GM21515 (cell line): ENCODE data around the gene RMI1.
"Not testable (repeated sequence)": the region's sequence is repeated elsewhere in the genome, so short reads cannot be mapped to it uniquely, and the experiment has no call there.

Experiments
- ATAC-seq: cut with Tn5 transposase; IDR thresholded peaks from one replicate; pipeline ENCODE4 v1.9.1; 2021; ENCODE audit not compliant: unreplicated experiment

Gene RMI1

GRCh38 chr9:84002344-84002743 lies 21.7 kb downstream of the RMI1 start:
- ATAC-seq = no peak

DNA sequence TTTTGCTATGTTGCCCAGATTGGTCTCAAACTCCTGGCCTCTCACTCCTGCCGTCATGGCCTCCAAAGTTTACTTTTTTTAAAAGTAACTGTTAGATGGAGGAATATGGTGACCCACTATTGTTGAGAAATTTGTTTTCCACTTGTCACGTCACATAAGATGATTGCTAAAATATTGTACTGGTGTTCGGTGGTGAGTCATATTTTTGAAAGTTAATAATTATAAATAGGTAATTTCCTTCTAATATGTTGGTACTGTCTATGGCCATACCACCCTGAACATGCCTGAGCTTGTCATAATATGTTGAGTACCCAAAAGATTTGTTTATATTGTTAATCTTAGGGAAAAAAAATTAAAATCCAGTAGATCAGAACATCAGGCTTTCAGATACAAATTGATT lies 22.6 kb downstream of the RMI1 start:
- no peak for ATAC-seq

GRCh38 chr9:84007662-84008061 lies 27.1 kb downstream of the RMI1 start:
- no peak for ATAC-seq

DNA sequence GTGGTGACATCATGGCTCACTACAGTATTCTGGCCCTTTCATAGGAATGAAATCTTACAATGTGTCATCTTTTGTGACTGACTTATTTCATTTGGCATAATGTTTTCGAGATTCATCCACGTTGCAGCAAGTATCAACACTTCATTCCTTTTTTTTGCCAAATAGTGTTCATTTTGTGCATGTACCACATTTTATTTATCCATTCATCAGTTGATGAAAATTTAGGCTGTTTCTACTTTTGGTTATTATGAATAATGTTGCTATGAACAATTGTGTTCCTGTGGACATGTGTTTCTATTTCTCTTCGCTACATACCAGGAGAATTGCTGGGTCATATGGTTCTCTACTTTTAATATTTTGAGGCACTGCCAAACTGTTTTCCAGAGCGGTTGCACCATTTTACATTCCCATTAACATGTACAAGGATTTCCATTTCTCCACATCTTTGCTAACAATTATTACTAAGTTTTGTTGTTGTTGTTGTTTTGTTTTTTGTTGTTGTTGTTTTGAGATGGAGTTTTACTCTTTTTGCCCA lies 43.5 kb downstream of the RMI1 start:
- no peak for ATAC-seq

DNA sequence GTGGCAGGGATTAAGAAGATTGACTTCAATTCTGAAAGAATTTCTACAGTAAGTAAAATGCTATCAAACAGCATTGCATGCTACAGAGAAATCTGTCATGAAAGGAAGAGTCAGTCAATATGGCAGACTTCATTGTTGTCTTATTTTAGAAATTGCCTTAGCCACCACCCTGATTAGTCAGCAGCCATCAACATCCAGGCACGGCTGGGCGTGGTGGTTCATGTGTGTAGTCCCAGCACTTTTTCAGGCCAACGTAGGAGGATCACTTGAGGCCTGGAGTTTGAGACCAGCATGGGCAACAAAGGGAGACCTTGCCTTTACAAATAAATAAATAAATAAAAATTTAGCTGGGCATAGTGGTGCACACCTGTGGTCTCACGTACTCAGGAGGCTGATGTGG lies 46.6 kb downstream of the RMI1 start:
- ATAC-seq = no peak

GRCh38 chr9:84031534-84031933 lies 50.9 kb downstream of the RMI1 start:
- no peak for ATAC-seq

DNA sequence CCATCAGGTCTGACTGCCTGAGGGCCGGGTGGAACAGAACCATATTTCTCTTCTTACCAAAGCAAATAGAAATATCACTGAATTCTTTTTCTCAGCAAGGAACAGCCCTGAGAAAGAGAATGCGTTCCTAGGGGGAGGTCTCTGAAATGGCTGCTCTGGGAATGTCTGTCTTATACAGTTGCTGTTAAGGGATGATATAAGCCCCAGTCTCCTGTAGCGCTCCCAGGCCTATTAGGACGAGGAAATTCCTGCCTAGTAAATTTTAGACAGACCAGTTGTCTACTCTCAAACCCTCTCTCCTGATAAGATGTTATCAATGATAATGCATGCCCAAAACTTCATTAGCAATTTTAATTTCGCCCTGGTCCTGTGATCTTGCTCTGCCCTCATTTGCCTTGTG lies 61.3 kb downstream of the RMI1 start:
- not testable (repeated sequence) for ATAC-seq

DNA sequence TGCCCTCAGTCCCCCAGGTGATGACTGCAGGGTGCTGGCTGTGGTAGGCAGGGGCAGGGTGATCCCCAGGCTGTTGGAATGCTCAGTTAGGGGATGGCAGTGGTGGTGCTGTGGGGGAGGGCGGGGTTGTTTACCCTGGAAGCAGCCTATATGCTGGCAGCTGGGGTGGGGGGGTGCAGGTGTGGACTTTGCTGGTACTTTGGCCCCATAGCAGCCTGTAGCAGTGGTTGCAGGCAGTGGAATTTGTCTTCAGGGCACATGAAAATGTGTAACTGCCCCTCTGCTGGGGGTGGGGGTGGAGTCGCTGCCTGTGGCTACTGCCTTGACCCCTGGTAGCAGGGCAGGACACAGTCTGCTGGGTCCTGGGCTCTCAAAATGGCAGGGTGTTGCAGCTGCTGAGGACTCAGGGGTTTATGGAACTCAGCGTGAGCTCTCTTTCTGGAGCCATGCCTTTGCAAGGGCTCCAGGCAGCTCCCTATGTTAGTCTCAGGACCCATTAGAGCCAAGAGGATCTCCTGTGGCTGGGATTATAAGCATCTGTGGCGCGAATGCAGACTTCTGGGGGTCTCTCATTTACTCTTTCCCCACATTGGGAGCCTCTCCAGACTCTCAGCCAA lies 65.0 kb downstream of the RMI1 start:
- no peak for ATAC-seq
